Measurements from ENCODE around the gene LMNA.
"Not testable (repeated sequence)": the region's sequence is repeated elsewhere in the genome, so short reads cannot be mapped to it uniquely, and the experiment has no call there.

LMNA gene

DNA sequence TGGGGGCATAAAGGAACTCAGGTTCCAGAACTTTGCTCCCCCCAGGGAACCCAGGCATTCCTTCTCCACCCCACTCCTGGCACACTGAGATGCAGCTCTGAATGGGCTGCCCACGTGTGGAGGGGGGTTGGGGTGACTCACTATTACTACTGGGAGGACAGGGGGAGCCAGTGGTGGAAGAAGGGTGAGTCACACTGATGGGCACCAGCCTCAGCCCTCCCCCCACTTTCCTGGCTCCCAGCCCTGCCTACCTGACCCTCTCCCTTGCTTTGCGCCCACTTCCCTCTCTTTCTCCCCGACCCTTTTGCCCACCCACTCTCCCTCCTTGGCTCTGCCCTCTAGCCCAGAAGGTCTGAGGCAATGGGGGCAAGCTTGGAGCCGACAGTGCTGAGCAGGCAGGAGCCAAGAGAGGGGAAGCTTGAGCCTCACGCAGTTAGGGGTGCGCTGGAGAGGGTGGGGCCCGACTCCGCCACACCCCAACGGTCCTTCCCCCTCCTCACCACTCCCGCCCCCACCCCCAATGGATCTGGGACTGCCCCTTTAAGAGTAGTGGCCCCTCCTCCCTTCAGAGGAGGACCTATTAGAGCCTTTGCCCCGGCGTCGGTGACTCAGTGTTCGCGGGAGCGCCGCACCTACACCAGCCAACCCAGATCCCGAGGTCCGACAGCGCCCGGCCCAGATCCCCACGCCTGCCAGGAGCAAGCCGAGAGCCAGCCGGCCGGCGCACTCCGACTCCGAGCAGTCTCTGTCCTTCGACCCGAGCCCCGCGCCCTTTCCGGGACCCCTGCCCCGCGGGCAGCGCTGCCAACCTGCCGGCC lies at the start of gene LMNA:
Gene LMNA (plus strand): TSS at position 611 of the 818 bp plus-strand sequence. CDS start 208 bp downstream, outside the sequence.
- DNase-seq (ENCODE audit: low read depth, low spot score): peak; percentile 97
- TF ChIP-seq, protein P1, sequence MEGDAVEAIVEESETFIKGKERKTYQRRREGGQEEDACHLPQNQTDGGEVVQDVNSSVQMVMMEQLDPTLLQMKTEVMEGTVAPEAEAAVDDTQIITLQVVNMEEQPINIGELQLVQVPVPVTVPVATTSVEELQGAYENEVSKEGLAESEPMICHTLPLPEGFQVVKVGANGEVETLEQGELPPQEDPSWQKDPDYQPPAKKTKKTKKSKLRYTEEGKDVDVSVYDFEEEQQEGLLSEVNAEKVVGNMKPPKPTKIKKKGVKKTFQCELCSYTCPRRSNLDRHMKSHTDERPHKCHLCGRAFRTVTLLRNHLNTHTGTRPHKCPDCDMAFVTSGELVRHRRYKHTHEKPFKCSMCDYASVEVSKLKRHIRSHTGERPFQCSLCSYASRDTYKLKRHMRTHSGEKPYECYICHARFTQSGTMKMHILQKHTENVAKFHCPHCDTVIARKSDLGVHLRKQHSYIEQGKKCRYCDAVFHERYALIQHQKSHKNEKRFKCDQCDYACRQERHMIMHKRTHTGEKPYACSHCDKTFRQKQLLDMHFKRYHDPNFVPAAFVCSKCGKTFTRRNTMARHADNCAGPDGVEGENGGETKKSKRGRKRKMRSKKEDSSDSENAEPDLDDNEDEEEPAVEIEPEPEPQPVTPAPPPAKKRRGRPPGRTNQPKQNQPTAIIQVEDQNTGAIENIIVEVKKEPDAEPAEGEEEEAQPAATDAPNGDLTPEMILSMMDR (IDR thresholded peaks at IDR 0.05; ENCODE audit: low read depth, low read length): no peak
- in situ Hi-C loops (cut with HindIII; ENCODE audit: low sequenced_read_pairs): no loop called here
- peak within 1 kb of the TSS; percentile 94 for H3K4me3 ChIP-seq (ENCODE audit: low read depth, low read length)

DNA sequence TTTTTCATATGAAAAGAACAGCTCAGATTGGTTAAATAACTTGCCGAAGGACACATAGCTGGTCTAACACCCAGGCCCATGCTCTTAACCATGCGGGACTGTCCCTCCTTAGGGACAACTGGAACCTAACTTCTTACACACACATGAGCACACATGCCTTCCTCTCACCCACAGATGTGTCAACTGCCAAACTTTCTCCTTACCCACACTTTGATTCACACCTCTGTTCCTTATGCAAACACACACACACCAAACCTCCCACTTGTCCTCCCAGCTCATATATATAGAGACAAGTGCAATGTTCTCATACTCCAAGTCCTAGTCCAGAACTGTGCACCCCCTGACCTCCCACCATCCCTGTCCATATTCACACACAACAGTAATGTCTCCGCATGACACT lies 49.3 kb upstream of the LMNA start:
- in situ Hi-C loops (cut with HindIII; ENCODE audit: low sequenced_read_pairs): no loop called here
- TF ChIP-seq, protein P1 (IDR thresholded peaks at IDR 0.05; ENCODE audit: low read depth, low read length): no peak
- H3K4me3 ChIP-seq (ENCODE audit: low read depth, low read length): no peak overlapping the region
- DNase-seq (ENCODE audit: low read depth, low spot score): no peak

DNA sequence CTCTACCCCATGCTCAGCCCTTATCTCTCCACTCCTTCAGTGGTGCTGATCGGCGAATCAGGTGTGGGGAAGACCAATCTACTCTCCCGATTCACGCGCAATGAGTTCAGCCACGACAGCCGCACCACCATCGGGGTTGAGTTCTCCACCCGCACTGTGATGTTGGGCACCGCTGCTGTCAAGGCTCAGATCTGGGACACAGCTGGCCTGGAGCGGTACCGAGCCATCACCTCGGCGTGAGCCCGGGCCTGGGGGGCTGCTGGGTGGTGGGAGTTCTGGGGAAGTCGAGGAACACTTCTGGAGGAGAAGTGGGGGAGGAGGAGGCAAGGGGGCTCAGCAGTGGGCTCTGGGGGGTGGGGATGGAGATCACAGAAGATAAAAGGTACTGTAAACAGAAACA lies 48.6 kb upstream of the LMNA start:
- in situ Hi-C loops (cut with HindIII; ENCODE audit: low sequenced_read_pairs): no loop called here
- no peak for DNase-seq (ENCODE audit: low read depth, low spot score)
- no peak overlapping the region for H3K4me3 ChIP-seq (ENCODE audit: low read depth, low read length)
- TF ChIP-seq, protein P1 (IDR thresholded peaks at IDR 0.05; ENCODE audit: low read depth, low read length): no peak

DNA sequence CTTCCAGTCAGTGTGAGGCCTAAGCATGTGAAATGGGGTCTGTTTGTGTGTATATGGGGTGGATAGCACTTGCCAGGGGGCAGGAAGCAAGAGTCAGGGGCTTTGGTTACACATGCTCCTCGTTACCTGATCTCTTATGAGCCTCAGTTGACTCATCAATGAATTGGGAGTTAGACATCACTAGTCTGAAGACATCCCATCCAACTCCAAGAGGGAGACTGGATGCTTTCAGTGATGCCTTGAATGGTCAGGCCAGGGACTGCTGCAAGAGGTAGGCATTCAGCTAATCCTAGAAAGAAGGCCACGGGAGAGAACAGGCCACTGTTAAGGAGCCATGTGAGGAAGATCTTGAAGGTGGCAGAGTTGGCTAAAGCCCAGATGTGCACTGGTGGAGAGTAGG lies 47.2 kb upstream of the LMNA start:
- in situ Hi-C loops (cut with HindIII; ENCODE audit: low sequenced_read_pairs): no loop called here
- DNase-seq (ENCODE audit: low read depth, low spot score): no peak
- no peak overlapping the region for H3K4me3 ChIP-seq (ENCODE audit: low read depth, low read length)
- TF ChIP-seq, protein P1 (IDR thresholded peaks at IDR 0.05; ENCODE audit: low read depth, low read length): no peak

DNA sequence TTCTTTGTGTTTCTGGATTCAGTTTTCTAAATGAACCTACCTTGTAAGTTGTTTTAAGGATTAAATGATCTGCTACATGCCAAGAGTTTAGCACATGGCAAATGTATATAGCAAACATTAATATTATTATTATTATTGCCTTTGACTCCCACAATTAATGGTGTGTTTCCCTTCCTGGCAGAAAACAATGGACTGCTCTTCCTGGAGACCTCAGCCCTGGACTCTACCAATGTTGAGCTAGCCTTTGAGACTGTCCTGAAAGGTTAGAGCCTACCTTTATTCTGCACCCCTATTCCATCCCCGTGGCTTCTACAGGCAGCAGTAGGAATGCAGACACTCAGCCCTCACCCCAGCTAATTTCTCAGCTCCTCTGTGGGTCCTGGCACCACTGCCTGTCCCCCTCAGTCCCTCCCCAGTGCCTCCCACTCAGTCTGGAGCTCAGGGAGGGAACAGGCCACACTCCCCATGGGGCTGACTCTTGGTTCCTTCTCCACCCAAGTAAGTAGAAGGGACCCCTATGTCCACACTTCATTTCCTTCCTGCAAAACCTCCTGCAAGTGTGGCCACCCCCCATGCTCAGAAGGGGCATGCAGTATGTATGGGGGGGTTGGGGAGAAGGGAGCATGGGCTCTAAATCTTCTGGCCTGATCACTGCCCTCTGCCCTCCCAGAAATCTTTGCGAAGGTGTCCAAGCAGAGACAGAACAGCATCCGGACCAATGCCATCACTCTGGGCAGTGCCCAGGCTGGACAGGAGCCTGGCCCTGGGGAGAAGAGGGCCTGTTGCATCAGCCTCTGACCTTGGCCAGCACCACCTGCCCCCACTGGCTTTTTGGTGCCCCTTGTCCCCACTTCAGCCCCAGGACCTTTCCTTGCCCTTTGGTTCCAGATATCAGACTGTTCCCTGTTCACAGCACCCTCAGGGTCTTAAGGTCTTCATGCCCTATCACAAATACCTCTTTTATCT lies 44.7 kb upstream of the LMNA start:
- no peak for DNase-seq (ENCODE audit: low read depth, low spot score)
- in situ Hi-C loops (cut with HindIII; ENCODE audit: low sequenced_read_pairs): no loop called here
- TF ChIP-seq, protein P1 (IDR thresholded peaks at IDR 0.05; ENCODE audit: low read depth, low read length): no peak
- H3K4me3 ChIP-seq (ENCODE audit: low read depth, low read length): no peak overlapping the region

DNA sequence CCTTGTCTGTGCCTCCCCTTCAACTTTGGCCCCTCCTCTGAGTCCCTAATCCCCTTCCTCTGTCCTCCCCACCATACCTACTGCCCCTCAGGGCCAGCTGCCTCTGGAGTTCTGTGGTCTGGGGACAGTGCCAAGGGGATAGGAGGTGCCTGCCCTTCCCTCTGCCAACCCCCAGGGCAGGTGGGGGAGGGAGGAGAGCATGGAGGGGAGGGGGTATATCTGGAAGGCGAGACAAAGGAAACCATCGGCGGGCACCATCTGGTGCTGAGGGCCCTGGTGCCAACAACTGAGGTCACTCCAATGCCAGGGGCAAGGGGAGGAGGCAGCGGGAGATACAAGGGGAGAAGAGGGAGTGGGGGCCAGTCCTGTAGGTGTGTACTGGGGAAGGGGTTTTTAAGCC lies 44.0 kb upstream of the LMNA start:
- no peak for DNase-seq (ENCODE audit: low read depth, low spot score)
- TF ChIP-seq, protein P1 (IDR thresholded peaks at IDR 0.05; ENCODE audit: low read depth, low read length): no peak
- in situ Hi-C loops (cut with HindIII; ENCODE audit: low sequenced_read_pairs): no loop called here
- H3K4me3 ChIP-seq (ENCODE audit: low read depth, low read length): no peak overlapping the region

DNA sequence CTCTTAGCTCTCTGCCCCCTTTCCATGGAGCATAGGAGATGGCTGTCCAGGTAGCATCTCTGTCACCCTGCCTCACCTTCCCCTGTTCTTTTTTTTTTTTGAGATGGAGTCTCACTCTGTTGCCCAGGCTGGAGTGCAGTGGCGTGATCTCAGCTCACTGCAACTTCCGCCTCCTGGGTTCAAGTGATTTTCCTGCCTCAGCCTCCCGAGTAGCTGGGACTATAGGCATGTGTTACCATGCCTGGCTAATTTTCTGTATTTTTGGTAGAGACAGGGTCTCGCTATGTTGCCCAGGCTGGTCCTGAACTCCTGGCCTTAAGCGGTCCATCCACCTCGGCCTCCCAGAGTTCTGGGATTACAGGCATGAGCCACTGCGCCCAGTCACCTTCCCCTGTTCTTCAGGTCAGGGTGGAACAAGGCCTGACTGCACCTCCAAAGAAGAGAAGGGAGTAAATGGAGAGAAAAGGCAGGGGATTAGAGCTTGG lies 43.1 kb upstream of the LMNA start:
- DNase-seq (ENCODE audit: low read depth, low spot score); H3K4me3 ChIP-seq (ENCODE audit: low read depth, low read length); in situ Hi-C loops (cut with HindIII; ENCODE audit: low sequenced_read_pairs): not testable (repeated sequence)

Data from astrocyte of the spinal cord (primary cell).